ENCODE measurements around the gene PRICKLE4. TPM values are rescaled to one million over a fixed set of nuclear protein-coding genes. Genes with fewer than 3 reads are reported as not detected.

The PRICKLE4 gene
- total RNA-seq, 1 experiment from 2014 or later = 0.41 TPM

DNA sequence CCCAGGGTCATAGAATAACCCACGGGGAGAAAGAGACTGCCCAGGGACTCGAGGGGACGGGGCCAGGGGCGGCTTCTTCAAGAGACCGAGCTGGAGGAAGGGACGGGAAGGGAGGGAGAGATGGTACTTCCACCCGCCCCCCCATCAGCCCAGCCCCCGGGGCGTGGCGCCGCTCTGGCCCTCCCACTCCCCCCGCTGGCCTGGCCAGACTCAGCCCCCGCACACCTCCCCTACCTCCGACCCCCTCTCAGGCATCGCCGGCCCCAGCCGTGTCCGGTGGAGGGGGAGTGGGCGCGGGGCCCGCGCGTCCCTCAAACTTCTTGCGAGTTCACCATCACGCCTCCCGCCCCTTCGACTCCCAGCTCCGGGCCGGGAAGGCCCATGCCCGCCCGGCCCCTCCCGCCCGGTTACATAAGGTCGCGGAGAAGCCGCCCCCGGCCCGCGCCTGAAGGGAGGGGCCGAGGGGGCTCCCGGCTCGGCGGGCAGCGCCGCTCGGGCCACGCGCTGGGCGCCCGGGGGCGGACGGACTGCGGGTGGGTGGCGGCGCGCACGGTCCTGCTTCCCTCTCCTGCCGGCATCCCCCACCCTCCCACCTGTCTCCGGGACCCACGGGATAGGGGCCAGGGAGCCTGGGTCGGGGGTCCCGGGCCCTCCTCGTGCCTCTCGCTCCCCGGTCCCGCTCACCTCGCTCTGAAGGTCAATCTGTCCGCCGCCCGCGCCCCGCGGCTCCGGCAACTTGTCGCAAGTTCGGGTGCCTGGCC lies 45.7 kb upstream of the PRICKLE4 start:
- no peaks in the 10 kb centered on the region for H3K9me3 ChIP-seq (ENCODE audit: low read length)
- peak overlapping the region; percentile 73 for H3K4me3 ChIP-seq (ENCODE audit: low read length)
- peak overlapping the region; percentile 76 for H3K4me2 ChIP-seq (ENCODE audit: low read depth, low read length, poor library complexity, severe bottlenecking)
- H3K27ac ChIP-seq (ENCODE audit: low read length) = peak overlapping the region; percentile 99
- DNase-seq = peak; percentile 96
- H3K27me3 ChIP-seq (ENCODE audit: low read length) = no peaks in the 10 kb centered on the region
- no peaks in the 10 kb centered on the region for H4K20me1 ChIP-seq (ENCODE audit: insufficient read depth, low read depth, low read length)
- no peaks in the 10 kb centered on the region for H3K9me2 ChIP-seq (replicated peaks; ENCODE audit: insufficient read depth, low read length)
- H3K79me2 ChIP-seq (ENCODE audit: low read length) = peaks cover 37% of the 10 kb centered on the region
- H3K9ac ChIP-seq (ENCODE audit: low read length) = peak overlapping the region; percentile 89
- H2AFZ ChIP-seq (ENCODE audit: low read length) = no peak overlapping the region
- no peaks in the 10 kb centered on the region for H3K36me3 ChIP-seq (ENCODE audit: insufficient read depth, low read length)
- H3K4me1 ChIP-seq (ENCODE audit: low read length) = peaks cover 48% of the 10 kb centered on the region

DNA sequence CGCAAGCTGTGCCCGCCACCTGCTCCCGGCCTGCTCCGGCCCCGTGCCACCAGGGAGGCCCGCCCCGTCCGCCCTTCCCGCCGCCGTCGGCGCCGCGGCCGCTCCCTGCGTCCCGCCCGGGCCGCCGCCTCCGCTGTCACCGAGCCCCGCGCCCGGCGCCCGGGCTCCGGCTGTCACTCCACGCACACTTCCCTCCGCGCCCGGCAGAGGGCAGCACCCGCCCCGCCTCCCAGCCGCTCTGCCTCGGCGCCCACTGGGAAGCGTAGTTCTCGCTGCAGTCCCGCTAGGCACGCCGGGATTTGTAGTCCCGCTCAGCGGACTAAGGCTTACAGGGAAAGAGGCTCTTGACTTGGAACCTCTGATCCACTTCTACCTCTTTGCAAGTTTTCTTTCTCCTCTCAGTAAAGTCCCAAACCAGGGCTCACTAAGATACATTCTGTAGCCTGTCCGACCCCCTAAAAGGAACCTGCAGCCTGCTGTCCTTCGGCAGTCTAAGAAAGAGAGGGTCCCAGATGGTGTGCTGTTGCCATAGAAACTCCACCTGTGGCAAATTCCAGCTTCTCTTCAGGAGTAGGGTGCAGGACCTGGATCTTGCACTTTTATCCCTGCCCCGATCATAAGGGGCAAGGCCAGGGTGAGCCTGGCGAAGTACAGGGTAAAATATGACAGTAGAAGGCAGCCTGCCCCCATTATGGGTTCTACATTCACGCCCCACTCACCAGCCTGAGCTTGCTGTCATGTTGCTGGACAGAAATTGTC lies 45.0 kb upstream of the PRICKLE4 start, which contains the start of gene TFEB:
TFEB (minus strand) TSS at position 182 of the 759 bp plus-strand sequence. CDS start 44,395 bp downstream, outside the sequence.
- Histone ChIP-seq H3K9ac (ENCODE audit: low read length) (peak within 1 kb of the TSS; percentile 89), H4K20me1 (ENCODE audit: insufficient read depth, low read depth, low read length) (no peaks in the 10 kb centered on the region), H3K4me1 (ENCODE audit: low read length) (peaks cover 40% of the 10 kb centered on the region), H3K79me2 (ENCODE audit: low read length) (peaks cover 29% of the 10 kb centered on the region), H3K4me3 (ENCODE audit: low read length) (peak within 1 kb of the TSS; percentile 73), H3K27ac (ENCODE audit: low read length) (peak within 1 kb of the TSS; percentile 99), H3K27me3 (ENCODE audit: low read length) (no peaks in the 10 kb centered on the region), H3K36me3 (ENCODE audit: insufficient read depth, low read length) (no peaks in the 10 kb centered on the region), H3K4me2 (ENCODE audit: low read depth, low read length, poor library complexity, severe bottlenecking) (peak within 1 kb of the TSS; percentile 76), H2AFZ (ENCODE audit: low read length) (no peak within 1 kb of the TSS), H3K9me3 (ENCODE audit: low read length) (no peaks in the 10 kb centered on the region), H3K9me2 (replicated peaks; ENCODE audit: insufficient read depth, low read length) (no peaks in the 10 kb centered on the region)
- peak; percentile 96 for DNase-seq

DNA sequence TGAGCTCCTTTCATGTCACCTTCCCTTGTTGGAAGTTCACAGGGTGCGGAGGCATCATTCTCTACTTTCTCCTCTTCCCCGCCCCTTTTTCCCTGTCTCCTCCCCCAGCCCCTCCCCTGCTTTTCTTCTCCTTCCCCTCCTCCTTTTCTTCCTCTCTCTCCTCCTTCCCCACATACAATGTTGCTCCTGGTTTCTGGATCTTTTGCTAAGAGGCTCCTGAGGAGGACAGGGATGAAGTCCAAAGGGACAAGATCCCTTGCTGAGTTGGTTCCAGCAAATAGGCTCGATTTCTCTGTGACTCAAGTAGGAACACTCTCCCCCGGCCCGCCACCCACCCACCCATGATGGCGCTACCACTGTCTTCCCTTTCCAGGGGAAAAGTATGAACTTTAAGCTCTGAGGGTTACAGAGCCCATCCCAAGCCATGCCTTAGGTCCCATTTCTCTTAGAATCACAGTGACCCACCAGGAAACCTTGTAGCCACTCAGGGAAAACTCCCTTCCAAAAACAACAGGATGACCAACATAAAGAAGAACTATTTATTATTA lies 44.3 kb upstream of the PRICKLE4 start:
- peak overlapping the region; percentile 53 for H3K4me2 ChIP-seq (ENCODE audit: low read depth, low read length, poor library complexity, severe bottlenecking)
- H4K20me1 ChIP-seq (ENCODE audit: insufficient read depth, low read depth, low read length) = no peaks in the 10 kb centered on the region

DNA sequence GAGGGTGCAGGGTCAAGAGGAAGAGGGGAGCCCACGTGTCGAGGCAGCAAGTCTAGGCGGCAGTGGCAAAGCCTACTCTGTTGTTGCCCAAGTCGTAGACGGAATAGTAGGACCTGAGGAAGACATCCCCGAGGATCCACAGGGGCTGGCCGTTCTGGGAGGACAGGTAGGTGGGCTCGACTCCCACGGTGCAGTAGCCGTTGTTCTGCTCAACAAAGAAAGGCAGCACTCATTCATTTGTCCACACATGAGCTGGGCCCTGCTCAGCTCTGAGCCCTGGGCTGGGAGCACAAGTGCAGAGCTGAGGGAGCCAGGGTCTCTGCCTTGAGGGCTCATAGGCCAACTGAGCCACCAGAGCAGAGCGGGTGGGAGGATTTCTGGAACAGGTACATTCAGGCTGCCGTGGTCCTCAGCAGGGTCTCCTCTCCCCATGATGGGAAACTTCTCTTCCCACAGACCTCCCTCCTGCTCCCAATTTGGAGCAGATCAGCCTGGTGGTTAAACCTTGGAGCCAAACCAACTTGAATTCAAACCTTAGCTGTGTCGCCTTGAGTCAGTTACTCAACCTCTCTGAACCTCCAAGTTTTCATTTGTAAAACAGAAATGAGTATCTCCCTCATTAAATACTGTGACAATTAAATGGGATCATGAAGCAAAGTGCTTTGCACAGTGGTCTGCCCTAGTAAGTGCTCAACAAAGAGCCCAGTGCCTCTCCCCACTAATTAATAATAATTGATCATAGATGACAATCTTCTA lies 43.6 kb upstream of the PRICKLE4 start:
- Histone ChIP-seq H3K79me2 (ENCODE audit: low read length) (peaks cover 16% of the 10 kb centered on the region), H3K4me1 (ENCODE audit: low read length) (peaks cover 26% of the 10 kb centered on the region), H2AFZ (ENCODE audit: low read length) (no peak overlapping the region), H3K9me3 (ENCODE audit: low read length) (no peaks in the 10 kb centered on the region), H3K9ac (ENCODE audit: low read length) (no peak overlapping the region), H3K4me3 (ENCODE audit: low read length) (no peak overlapping the region), H4K20me1 (ENCODE audit: insufficient read depth, low read depth, low read length) (no peaks in the 10 kb centered on the region), H3K9me2 (replicated peaks; ENCODE audit: insufficient read depth, low read length) (no peaks in the 10 kb centered on the region), H3K4me2 (ENCODE audit: low read depth, low read length, poor library complexity, severe bottlenecking) (no peak overlapping the region), H3K36me3 (ENCODE audit: insufficient read depth, low read length) (no peaks in the 10 kb centered on the region), H3K27ac (ENCODE audit: low read length) (no peak overlapping the region), H3K27me3 (ENCODE audit: low read length) (no peaks in the 10 kb centered on the region)
- DNase-seq = no peak

More for the DNA sequence above, 44.3 kb upstream of the PRICKLE4 start:
- Histone ChIP-seq H3K9ac (ENCODE audit: low read length) (no peak overlapping the region), H2AFZ (ENCODE audit: low read length) (no peak overlapping the region), H3K4me3 (ENCODE audit: low read length) (0 out of 2 replicates have a peak overlapping the region, but pooled peaks have one; percentile 15), H3K79me2 (ENCODE audit: low read length) (peaks cover 23% of the 10 kb centered on the region), H3K4me1 (ENCODE audit: low read length) (peaks cover 33% of the 10 kb centered on the region), H3K9me3 (ENCODE audit: low read length) (no peaks in the 10 kb centered on the region), H3K27me3 (ENCODE audit: low read length) (no peaks in the 10 kb centered on the region), H3K9me2 (replicated peaks; ENCODE audit: insufficient read depth, low read length) (no peaks in the 10 kb centered on the region), H3K27ac (ENCODE audit: low read length) (no peak overlapping the region), H3K36me3 (ENCODE audit: insufficient read depth, low read length) (no peaks in the 10 kb centered on the region)
- DNase-seq = no peak

DNA sequence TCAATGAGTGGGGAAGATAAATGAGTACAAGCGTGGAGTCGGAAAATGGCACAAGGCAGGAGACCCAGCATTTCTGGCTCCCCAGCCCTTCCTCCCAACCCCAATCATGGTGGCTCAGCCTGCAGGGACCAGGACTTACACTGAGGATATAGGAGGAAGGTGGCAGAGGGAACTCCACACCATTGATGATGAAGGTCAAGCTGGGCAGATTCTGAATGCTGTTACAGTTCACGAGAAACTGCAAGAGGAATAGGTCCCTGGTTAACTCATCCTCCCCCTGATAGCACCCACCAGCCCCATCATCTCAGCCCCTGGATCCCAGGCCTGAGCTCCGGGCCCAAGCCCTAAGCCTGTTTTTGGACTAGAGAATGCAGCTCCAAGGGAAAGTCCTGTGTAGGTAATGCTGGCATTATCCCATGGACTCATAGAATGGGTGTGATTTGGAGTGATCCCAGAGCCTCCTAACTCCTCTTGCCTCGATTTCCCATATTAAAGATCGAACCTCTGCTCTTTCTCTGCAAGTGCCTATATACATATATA lies 42.9 kb upstream of the PRICKLE4 start:
- DNase-seq = no peak
- Histone ChIP-seq H3K27me3 (ENCODE audit: low read length) (no peaks in the 10 kb centered on the region), H3K9me2 (replicated peaks; ENCODE audit: insufficient read depth, low read length) (no peaks in the 10 kb centered on the region), H3K9me3 (ENCODE audit: low read length) (no peaks in the 10 kb centered on the region), H3K36me3 (ENCODE audit: insufficient read depth, low read length) (no peaks in the 10 kb centered on the region), H2AFZ (ENCODE audit: low read length) (no peak overlapping the region), H3K4me3 (ENCODE audit: low read length) (no peak overlapping the region), H3K4me2 (ENCODE audit: low read depth, low read length, poor library complexity, severe bottlenecking) (no peak overlapping the region), H3K4me1 (ENCODE audit: low read length) (peaks cover 20% of the 10 kb centered on the region), H3K9ac (ENCODE audit: low read length) (no peak overlapping the region), H3K27ac (ENCODE audit: low read length) (no peak overlapping the region), H3K79me2 (ENCODE audit: low read length) (peaks cover 9% of the 10 kb centered on the region), H4K20me1 (ENCODE audit: insufficient read depth, low read depth, low read length) (no peaks in the 10 kb centered on the region)

DNA sequence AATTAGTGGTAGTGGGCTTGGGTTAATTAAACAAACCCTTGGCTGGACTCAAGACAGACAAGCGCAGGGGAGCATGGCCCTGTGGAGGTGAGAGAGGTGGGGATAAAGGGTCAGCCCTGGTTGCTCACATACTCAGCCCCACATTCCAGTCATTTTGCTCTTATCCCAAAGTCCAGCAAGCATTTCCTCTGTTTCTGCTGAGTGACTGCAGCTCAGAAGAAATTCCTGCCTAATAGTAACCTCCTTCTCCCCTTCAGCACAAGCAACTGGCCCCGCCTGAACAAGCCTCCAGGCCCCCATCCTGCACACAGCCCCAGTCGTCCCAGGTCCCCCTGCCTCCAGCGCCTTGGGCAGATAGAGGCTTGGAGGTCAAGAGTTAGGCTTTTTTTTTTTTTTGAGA lies 41.5 kb upstream of the PRICKLE4 start:
- Histone ChIP-seq H3K79me2 (ENCODE audit: low read length) (no peaks in the 10 kb centered on the region), H3K9ac (ENCODE audit: low read length) (no peak overlapping the region), H3K4me3 (ENCODE audit: low read length) (no peak overlapping the region), H3K27ac (ENCODE audit: low read length) (no peak overlapping the region), H2AFZ (ENCODE audit: low read length) (no peak overlapping the region), H3K36me3 (ENCODE audit: insufficient read depth, low read length) (no peaks in the 10 kb centered on the region), H3K9me2 (replicated peaks; ENCODE audit: insufficient read depth, low read length) (no peaks in the 10 kb centered on the region), H3K4me2 (ENCODE audit: low read depth, low read length, poor library complexity, severe bottlenecking) (no peak overlapping the region), H3K9me3 (ENCODE audit: low read length) (no peaks in the 10 kb centered on the region), H4K20me1 (ENCODE audit: insufficient read depth, low read depth, low read length) (no peaks in the 10 kb centered on the region), H3K27me3 (ENCODE audit: low read length) (no peaks in the 10 kb centered on the region), H3K4me1 (ENCODE audit: low read length) (peaks cover 7% of the 10 kb centered on the region)
- DNase-seq = no peak

DNA sequence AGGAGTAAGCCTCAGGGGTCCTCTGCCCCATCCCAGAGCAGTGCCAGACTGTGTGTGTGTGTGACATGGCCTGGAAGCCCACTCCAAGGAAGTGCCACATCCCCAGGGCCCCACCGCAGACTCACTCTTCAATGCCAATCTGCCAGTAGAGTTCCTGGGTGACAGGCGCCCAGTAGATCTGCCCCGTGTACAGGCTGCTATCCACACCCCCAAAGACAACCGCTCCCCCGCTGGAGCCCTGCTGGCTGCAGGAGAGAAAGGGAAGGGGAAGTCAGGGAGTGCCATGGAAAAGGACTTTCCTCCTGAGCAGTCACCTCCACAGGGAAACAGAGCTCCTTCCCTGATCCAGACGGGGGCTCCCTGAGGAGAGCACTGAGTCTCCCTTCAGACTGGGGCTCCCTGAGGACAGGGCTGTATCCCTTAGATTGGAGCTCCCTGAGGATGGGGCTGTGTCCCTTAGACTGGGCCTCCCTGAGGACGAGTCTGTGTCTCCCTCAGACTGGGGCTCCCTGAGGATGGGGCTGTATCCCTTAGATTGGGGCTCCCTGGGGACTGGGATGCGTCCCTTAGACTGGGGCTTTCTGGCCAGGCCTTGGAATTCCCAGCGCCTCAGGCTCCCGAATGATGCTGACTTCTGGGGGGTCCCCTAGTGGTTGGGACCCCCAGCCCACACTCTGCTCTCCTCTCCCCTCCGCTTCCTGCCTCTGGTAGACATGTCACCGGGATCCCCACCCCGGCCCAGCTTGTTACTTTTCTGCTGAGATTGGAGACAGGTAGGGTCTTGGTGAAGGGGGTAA lies 40.0 kb upstream of the PRICKLE4 start:
- DNase-seq = no peak
- no peaks in the 10 kb centered on the region for H3K9me3 ChIP-seq (ENCODE audit: low read length)
- no peak overlapping the region for H3K27ac ChIP-seq (ENCODE audit: low read length)
- no peaks in the 10 kb centered on the region for H3K27me3 ChIP-seq (ENCODE audit: low read length)
- H3K9ac ChIP-seq (ENCODE audit: low read length) = no peak overlapping the region
- H3K36me3 ChIP-seq (ENCODE audit: insufficient read depth, low read length) = no peaks in the 10 kb centered on the region
- no peak overlapping the region for H3K4me3 ChIP-seq (ENCODE audit: low read length)
- H3K79me2 ChIP-seq (ENCODE audit: low read length) = no peaks in the 10 kb centered on the region
- H3K4me1 ChIP-seq (ENCODE audit: low read length) = peaks cover 7% of the 10 kb centered on the region
- no peaks in the 10 kb centered on the region for H4K20me1 ChIP-seq (ENCODE audit: insufficient read depth, low read depth, low read length)
- H2AFZ ChIP-seq (ENCODE audit: low read length) = no peak overlapping the region
- H3K4me2 ChIP-seq (ENCODE audit: low read depth, low read length, poor library complexity, severe bottlenecking) = no peak overlapping the region
- H3K9me2 ChIP-seq (replicated peaks; ENCODE audit: insufficient read depth, low read length) = no peaks in the 10 kb centered on the region

Data from Karpas-422 (cell line).